Stimulated activated CD4-positive, alpha-beta T cell treated with anti-CD3 and anti-CD28 coated beads, TNF-alpha, amount 100 ng/mL, for 1 hour (primary cell): ENCODE measurements around the gene PCDHA7.
"Not testable (repeated sequence)": the region's sequence is repeated elsewhere in the genome, so short reads cannot be mapped to it uniquely, and the experiment has no call there.

ENCODE experiments used
- DNase-seq, 3 donors: peaks; one replicate each; pipeline ENCODE4 v3.0.0-alpha.2; 2020; ENCODE audit warnings: low read depth in 3 of 3, low spot score in 1 of 3

Gene PCDHA7

GRCh38 chr5:140862441-140863295 lies 28.6 kb downstream of the PCDHA7 start:
- DNase-seq, result no peak

- no peak for DNase-seq
These were observed 34.9 kb downstream of the PCDHA7 start, which contains the start of gene PCDHA11 for GRCh38 chr5:140868721-140869554. Gene PCDHA11 (plus strand): TSS chr5:140868957. CDS start chr5:140869104, 147 bp downstream.

GRCh38 chr5:140869555-140869886 lies 35.5 kb downstream of the PCDHA7 start:
- DNase-seq, result no peak

DNA sequence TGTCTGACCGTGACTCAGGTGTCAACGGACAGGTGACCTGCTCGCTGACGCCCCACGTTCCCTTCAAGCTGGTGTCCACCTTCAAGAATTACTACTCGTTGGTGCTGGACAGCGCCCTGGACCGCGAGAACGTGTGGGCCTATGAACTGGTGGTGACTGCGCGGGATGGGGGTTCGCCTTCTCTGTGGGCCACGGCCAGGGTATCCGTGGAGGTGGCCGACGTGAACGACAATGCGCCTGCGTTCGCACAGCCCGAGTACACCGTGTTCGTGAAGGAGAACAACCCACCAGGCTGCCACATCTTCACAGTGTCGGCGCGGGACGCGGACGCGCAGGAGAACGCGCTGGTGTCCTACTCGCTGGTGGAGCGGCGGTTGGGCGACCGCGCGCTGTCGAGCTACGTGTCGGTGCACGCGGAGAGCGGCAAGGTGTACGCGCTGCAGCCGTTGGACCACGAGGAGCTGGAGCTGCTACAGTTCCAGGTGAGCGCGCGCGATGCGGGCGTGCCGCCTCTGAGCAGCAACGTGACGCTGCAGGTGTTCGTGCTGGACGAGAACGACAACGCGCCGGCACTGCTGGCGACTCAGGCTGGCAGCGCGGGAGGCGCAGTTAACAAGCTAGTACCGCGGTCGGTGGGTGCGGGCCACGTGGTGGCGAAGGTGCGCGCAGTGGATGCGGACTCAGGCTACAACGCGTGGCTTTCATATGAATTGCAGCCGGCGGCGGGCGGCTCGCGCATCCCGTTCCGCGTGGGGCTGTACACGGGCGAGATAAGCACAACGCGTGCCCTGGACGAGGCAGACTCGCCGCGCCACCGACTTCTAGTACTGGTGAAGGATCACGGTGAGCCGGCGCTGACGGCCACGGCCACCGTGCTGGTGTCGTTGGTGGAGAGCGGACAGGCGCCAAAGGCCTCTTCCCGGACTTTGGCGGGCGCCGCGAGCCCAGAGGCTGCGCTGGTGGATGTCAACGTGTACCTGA lies 36.4 kb downstream of the PCDHA7 start:
- no peak for DNase-seq

- no peak for DNase-seq
These were observed 41.3 kb downstream of the PCDHA7 start, which contains the start of gene PCDHA12 for GRCh38 chr5:140875085-140876065. Gene PCDHA12 (plus strand): TSS chr5:140875308. CDS start chr5:140875473, 165 bp downstream.

- not testable (repeated sequence) for DNase-seq
These were observed 42.6 kb downstream of the PCDHA7 start for GRCh38 chr5:140876541-140877261.

GRCh38 chr5:140877262-140877581 lies 43.2 kb downstream of the PCDHA7 start:
- DNase-seq, result no peak

- DNase-seq, result no peak
These were observed 48.0 kb downstream of the PCDHA7 start, which contains the start of gene PCDHA13 for GRCh38 chr5:140881889-140882590. Gene PCDHA13 (plus strand): TSS chr5:140882124. CDS start chr5:140882269, 145 bp downstream.

GRCh38 chr5:140882591-140882899 lies 48.5 kb downstream of the PCDHA7 start:
- DNase-seq, result no peak

DNA sequence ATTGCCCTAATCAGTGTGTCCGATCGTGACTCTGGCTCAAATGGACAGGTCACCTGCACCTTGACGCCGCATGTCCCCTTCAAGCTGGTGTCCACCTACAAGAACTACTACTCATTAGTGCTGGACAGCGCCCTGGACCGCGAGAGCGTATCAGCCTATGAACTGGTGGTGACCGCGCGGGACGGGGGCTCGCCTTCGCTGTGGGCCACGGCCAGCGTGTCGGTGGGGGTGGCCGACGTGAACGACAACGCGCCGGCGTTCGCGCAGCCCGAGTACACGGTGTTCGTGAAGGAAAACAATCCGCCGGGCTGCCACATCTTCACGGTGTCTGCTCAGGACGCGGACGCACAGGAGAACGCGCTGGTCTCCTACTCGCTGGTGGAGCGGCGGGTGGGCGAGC lies 49.3 kb downstream of the PCDHA7 start:
- no peak for DNase-seq

DNA sequence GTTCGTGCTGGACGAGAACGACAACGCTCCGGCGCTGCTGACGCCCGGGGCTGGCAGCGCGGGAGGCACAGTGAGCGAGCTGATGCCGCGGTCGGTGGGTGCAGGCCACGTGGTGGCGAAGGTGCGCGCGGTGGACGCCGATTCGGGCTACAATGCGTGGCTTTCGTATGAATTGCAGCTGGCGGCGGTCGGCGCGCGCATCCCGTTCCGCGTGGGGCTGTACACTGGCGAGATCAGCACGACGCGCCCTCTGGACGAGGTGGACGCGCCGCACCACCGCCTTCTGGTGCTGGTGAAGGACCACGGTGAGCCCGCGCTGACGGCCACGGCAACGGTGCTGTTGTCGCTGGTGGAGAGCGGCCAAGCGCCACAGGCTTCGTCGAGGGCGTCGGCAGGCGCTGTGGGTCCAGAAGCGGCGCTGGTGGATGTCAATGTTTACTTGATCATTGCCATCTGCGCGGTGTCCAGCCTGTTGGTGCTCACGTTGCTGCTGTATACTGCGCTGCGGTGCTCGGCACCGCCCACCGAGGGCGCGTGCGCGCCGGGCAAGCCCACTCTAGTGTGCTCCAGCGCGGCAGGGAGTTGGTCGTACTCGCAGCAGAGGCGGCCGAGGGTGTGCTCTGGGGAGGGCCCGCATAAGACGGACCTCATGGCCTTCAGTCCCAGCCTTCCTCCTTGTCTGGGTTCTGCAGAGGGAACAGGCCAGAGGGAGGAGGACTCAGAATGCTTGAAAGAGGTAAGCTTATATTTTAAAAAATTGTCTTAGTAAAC lies 50.0 kb downstream of the PCDHA7 start:
- DNase-seq, result no peak
